KMS-11 (cell line): Measurements from ENCODE around the gene RNF213.

Source experiments
- H2AFZ ChIP-seq: fragments of 200-600 bp; sonication (generic); 2 replicates; pipeline ENCODE4 v1.6.1; 2016; ENCODE audit warnings: antibody characterized with exemption, mixed run types, low read depth
- H3K27ac ChIP-seq: fragments of 200-600 bp; sonication (generic); 2 replicates; pipeline ENCODE4 v1.6.1; 2016; ENCODE audit warnings: mild to moderate bottlenecking, mixed run types
- H3K27me3 ChIP-seq: fragments of 200-600 bp; sonication (generic); 2 replicates; pipeline ENCODE4 v1.6.1; 2017; ENCODE audit warnings: mild to moderate bottlenecking, low read depth, mixed run types, moderate library complexity; ENCODE audit not compliant: insufficient read depth
- H3K36me3 ChIP-seq: fragments of 200-600 bp; sonication (generic); 2 replicates; pipeline ENCODE4 v1.6.1; 2017; ENCODE audit warnings: mild to moderate bottlenecking, mixed run types; ENCODE audit not compliant: insufficient read depth
- H3K4me1 ChIP-seq: fragments of 200-600 bp; sonication (generic); 2 replicates; pipeline ENCODE4 v1.6.1; 2016; ENCODE audit warnings: mild to moderate bottlenecking, low read depth, mixed run types; ENCODE audit not compliant: poor library complexity, severe bottlenecking
- H3K4me2 ChIP-seq: fragments of 200-600 bp; sonication (generic); 2 replicates; pipeline ENCODE4 v1.7.0; 2016; ENCODE audit warnings: mild to moderate bottlenecking, mixed run types
- H3K4me3 ChIP-seq: fragments of 200-600 bp; sonication (generic); IDR thresholded peaks from 2 replicates; pipeline ENCODE4 v1.6.1; 2017; ENCODE audit warnings: low read depth, low read length, mixed read lengths; ENCODE audit not compliant: insufficient read depth
- H3K79me2 ChIP-seq: fragments of 200-600 bp; sonication (generic); 2 replicates; pipeline ENCODE4 v1.6.1; 2016; ENCODE audit warnings: low read depth, mixed run types; ENCODE audit not compliant: insufficient read depth
- H3K9ac ChIP-seq: fragments of 200-600 bp; sonication (generic); 2 replicates; pipeline ENCODE4 v1.6.1; 2016; ENCODE audit warnings: mild to moderate bottlenecking, mixed run types
- H4K20me1 ChIP-seq: fragments of 200-600 bp; sonication (generic); 2 replicates; pipeline ENCODE4 v1.6.1; 2016; ENCODE audit warnings: mild to moderate bottlenecking, mixed run types; ENCODE audit not compliant: insufficient read depth
- TF ChIP-seq, protein P1 (sequence below): fragments of 200-600 bp; sonication (generic); conservative IDR thresholded peaks from 2 replicates; pipeline ENCODE4 v1.6.1; 2017; ENCODE audit warnings: low read depth, mild to moderate bottlenecking, antibody characterized with exemption, low read length, moderate library complexity, mixed read lengths

RNF213 gene

GRCh38 chr17:80287806-80288567, 27.3 kb downstream of the RNF213 start:
- no peak overlapping the region for H2AFZ ChIP-seq
- no peaks in the 10 kb centered on the region for H4K20me1 ChIP-seq
- no peak overlapping the region for H3K4me3 ChIP-seq
- no peaks in the 10 kb centered on the region for H3K4me1 ChIP-seq
- no peaks in the 10 kb centered on the region; the same call in 1 of the 2 replicates for H3K36me3 ChIP-seq
- H3K27me3 ChIP-seq, result no peaks in the 10 kb centered on the region
- TF ChIP-seq, protein P1, sequence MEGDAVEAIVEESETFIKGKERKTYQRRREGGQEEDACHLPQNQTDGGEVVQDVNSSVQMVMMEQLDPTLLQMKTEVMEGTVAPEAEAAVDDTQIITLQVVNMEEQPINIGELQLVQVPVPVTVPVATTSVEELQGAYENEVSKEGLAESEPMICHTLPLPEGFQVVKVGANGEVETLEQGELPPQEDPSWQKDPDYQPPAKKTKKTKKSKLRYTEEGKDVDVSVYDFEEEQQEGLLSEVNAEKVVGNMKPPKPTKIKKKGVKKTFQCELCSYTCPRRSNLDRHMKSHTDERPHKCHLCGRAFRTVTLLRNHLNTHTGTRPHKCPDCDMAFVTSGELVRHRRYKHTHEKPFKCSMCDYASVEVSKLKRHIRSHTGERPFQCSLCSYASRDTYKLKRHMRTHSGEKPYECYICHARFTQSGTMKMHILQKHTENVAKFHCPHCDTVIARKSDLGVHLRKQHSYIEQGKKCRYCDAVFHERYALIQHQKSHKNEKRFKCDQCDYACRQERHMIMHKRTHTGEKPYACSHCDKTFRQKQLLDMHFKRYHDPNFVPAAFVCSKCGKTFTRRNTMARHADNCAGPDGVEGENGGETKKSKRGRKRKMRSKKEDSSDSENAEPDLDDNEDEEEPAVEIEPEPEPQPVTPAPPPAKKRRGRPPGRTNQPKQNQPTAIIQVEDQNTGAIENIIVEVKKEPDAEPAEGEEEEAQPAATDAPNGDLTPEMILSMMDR, result no peak
- no peak overlapping the region for H3K4me2 ChIP-seq
- no peaks in the 10 kb centered on the region for H3K79me2 ChIP-seq
- no peak overlapping the region for H3K9ac ChIP-seq
- no peak overlapping the region for H3K27ac ChIP-seq

DNA sequence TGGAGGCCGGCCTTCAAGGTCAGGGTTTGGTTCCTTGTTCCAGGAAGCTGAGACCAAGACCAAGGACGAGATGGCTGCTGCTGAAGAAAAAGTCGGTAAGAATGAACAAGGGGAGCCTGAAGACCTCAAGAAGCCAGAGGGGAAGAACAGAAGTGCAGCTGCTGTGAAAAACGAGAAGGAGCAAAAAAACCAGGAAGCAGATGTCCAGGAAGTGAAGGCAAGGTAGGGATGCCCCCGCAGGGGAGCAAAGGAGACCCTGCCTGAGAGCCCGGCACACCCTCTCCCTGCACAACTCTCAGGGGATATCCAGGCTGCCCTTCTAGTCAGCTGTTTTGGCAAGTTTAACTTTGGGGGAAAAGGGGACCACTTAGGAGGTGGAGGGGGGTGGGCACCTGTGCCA, 29.0 kb downstream of the RNF213 start:
- Histone ChIP-seq H4K20me1 (no peaks in the 10 kb centered on the region), H3K79me2 (no peaks in the 10 kb centered on the region), H3K4me1 (no peaks in the 10 kb centered on the region), H2AFZ (no peak overlapping the region), H3K9ac (no peak overlapping the region), H3K4me3 (no peak overlapping the region), H3K4me2 (no peak overlapping the region), H3K27ac (no peak overlapping the region), H3K36me3 (no peaks in the 10 kb centered on the region; the same call in 1 of the 2 replicates), H3K27me3 (no peaks in the 10 kb centered on the region)
- TF ChIP-seq, protein P1, result no peak

DNA sequence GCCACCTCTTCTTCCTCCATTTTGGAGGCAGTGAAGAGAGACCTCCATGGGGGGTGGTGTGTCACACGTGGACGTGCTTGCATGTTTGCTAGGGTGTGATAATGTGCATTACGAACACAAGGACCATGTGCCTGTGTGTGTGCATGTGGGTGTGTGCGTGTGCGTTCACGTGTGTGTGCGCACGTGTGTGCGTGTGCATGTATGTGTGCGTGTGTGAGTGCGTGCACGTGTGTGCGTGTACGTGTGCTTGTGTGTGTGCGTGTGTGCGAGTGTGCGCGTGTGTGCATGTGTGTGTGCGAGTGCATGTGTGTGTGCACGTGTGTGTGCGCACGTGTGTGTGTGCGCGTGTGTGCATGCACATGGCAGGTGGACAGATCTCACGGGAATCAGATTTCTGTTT, 29.5 kb downstream of the RNF213 start:
- no peak overlapping the region for H2AFZ ChIP-seq
- no peaks in the 10 kb centered on the region for H3K27me3 ChIP-seq
- H4K20me1 ChIP-seq, result no peaks in the 10 kb centered on the region
- H3K9ac ChIP-seq, result no peak overlapping the region
- no peaks in the 10 kb centered on the region for H3K4me1 ChIP-seq
- TF ChIP-seq, protein P1, result no peak
- H3K27ac ChIP-seq, result no peak overlapping the region
- H3K36me3 ChIP-seq, result no peaks in the 10 kb centered on the region; the same call in 1 of the 2 replicates
- H3K79me2 ChIP-seq, result no peaks in the 10 kb centered on the region
- H3K4me2 ChIP-seq, result no peak overlapping the region
- no peak overlapping the region for H3K4me3 ChIP-seq

DNA sequence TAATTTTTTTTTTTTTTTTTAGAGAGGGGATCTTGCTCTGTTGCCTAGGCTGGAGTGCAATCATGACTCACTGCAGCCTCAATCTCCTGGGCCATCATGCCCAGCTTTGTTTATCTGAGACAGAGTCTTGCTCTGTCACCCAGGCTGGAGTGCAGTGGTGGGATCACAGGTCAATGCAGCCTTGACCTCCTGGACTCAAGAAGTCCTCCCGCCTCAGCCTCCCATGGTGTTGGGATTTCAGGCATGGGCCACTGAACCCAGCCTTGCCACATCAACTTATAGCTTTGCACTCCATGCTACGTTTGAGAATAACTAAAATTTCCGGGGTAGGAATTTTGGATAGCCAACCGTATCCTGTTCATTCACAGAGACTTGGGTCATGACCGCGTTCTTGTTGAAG, 30.6 kb downstream of the RNF213 start:
- no peaks in the 10 kb centered on the region; the same call in 1 of the 2 replicates for H3K36me3 ChIP-seq
- no peaks in the 10 kb centered on the region for H4K20me1 ChIP-seq
- H3K4me2 ChIP-seq, result no peak overlapping the region
- H2AFZ ChIP-seq, result no peak overlapping the region
- TF ChIP-seq, protein P1, result no peak
- no peak overlapping the region for H3K4me3 ChIP-seq
- no peaks in the 10 kb centered on the region for H3K79me2 ChIP-seq
- no peaks in the 10 kb centered on the region for H3K4me1 ChIP-seq
- H3K9ac ChIP-seq, result no peak overlapping the region
- H3K27me3 ChIP-seq, result no peaks in the 10 kb centered on the region
- no peak overlapping the region for H3K27ac ChIP-seq
